Ovary (tissue), 9 donors: Measurements from ENCODE around the gene TBC1D8. TPM values are rescaled to one million over a fixed set of nuclear protein-coding genes. Genes with fewer than 3 reads are reported as not detected.

Experiments used
- DNase-seq, 5 donors: peaks; one replicate each; pipeline ENCODE4 v3.0.0-alpha.2; 2019 to 2020
- H3K27ac ChIP-seq, 2 donors: fragments of 200-600 bp; one replicate each; pipeline versions ENCODE4 v1.5.1 to v1.8.0; 2019 to 2022
- H3K27me3 ChIP-seq: fragments of 200-600 bp; one replicate; pipeline ENCODE4 v1.8.0; 2022
- H3K36me3 ChIP-seq: fragments of 200-600 bp; sonication (generic); one replicate; pipeline ENCODE4 v1.5.1; 2019
- H3K4me1 ChIP-seq: one replicate; pipeline ENCODE4 v1.8.1; 2013; ENCODE audit warnings: mild to moderate bottlenecking, moderate library complexity; ENCODE audit not compliant: insufficient read depth
- H3K4me3 ChIP-seq: fragments of 200-600 bp; sonication (generic); one replicate; pipeline ENCODE4 v1.5.1; 2017
- H3K9me3 ChIP-seq, 2 donors: fragments of 200-600 bp in 1 of 2; sonication (generic) in 1 of 2; one replicate each; pipeline versions ENCODE4 v1.5.1 to v1.8.1; 2013 to 2019; ENCODE audit warnings: mild to moderate bottlenecking in 1 of 2, moderate library complexity in 1 of 2
- CTCF ChIP-seq, 3 donors: fragments of 450-650 bp in 2 of 3; fragments of 200-600 bp in 1 of 3; IDR thresholded peaks; one replicate each; pipeline versions ENCODE4 v1.5.1 to v1.8.0; 2016 to 2022; ENCODE audit warnings: antibody characterized with exemption in 3 of 3, mild to moderate bottlenecking in 1 of 3
- EP300 ChIP-seq: sonication (generic); formaldehyde crosslinking; IDR thresholded peaks from one replicate; pipeline ENCODE4 v1.6.1; 2017; ENCODE audit warnings: antibody characterized with exemption
- POLR2A ChIP-seq: fragments of 450-650 bp; IDR thresholded peaks from one replicate; pipeline ENCODE4 v1.6.1; 2017; ENCODE audit warnings: antibody characterized with exemption, mild to moderate bottlenecking, moderate library complexity
- WGBS, 3 donors: extraction: QIAGEN DNeasy Blood & Tissue Kit in 1 of 3; methylation state at CpG; one replicate each; pipeline versions ENCODE4 v1.1.5 to v1.1.7; 2013 to 2017; 5-methylcytosine and 5-hydroxymethylcytosine counted together
- intact Hi-C, 4 donors: fragments of 100-400 bp; cut with DNase I; formaldehyde crosslinking; loops; one replicate each; pipeline versions ENCODE4 v1.11.0 to v1.15.1; 2022 to 2023
- polyA plus RNA-seq, 2 donors: library from polyadenylated mRNA; stranded (reverse); fragments of 200-250 nt in 1 of 2; fragments of 350-450 nt in 1 of 2; fragmentation: Illumina TruSeq in 1 of 2; extraction: RNeasy Lipid Tissue Mini Kit (QIAGEN cat#74804) in 1 of 2; gene quantifications; one replicate each; pipeline ENCODE4 v1.2.3, GENCODE V29; 2013 to 2014
- total RNA-seq, 7 donors: library from RNA; depleted of rRNA in 2 of 7; stranded (reverse); fragments of >200 nt in 2 of 7; fragmentation: NEBNext Ultra II Directional in 3 of 7; extraction: Animal tissue kit (Norgen Biotek cat#: 25700) in 3 of 7; gene quantifications; one replicate each; pipeline versions ENCODE4 v1.1.0 to v1.2.4, GENCODE V29; 2016 to 2023
- donor health status: DM: no; HTN: no; CAD: no; lungs with moderate emphysema.
- donor health status: DM: no; HTN: no; CAD: no.
- donor health status: Bipolar disorder and iron deficiency.
- donor health status: DM: yes; HTN: yes; CAD: no.
- donor health status: DM: no; HTN: no; CAD: no.
- donor health status: DM: yes; HTN: yes; CAD: no.

The TBC1D8 gene
- total and polyA plus RNA-seq, 9 donors, result 10.8 to 44.6 (median 15.6) TPM

- Histone ChIP-seq H3K4me1 (peaks cover 2% of the 10 kb centered on the region), H3K4me3 (no peak overlapping the region), H3K27ac (no peak overlapping the region), H3K36me3 (no peaks in the 10 kb centered on the region), H3K27me3 (no peaks in the 10 kb centered on the region), H3K9me3 (no peaks in the 10 kb centered on the region)
- intact Hi-C loops, result loop anchor here (5.0 to 10.0 kb wide), 5 partner anchors 155 to 715 kb away; partner anchors contain the start of gene NPAS2 (in 1 of the 4)
- WGBS, 3 donors, result 90 to 96% (median 95%) methylated on average over 12 of the region's 12 CpGs
- no peak for TF ChIP-seq CTCF (IDR thresholded peaks at IDR 0.05)
- no peak for TF ChIP-seq EP300
- no peak for DNase-seq
Measured at GRCh38 chr2:100980046-100980445, 171.1 kb downstream of the TBC1D8 start.

GRCh38 chr2:100978582-100979191 is 172.5 kb downstream of the TBC1D8 start:
- H3K9me3 ChIP-seq, result no peaks in the 10 kb centered on the region
- no peak for DNase-seq
- H3K36me3 ChIP-seq, result no peaks in the 10 kb centered on the region
- H3K27me3 ChIP-seq, result no peaks in the 10 kb centered on the region
- H3K27ac ChIP-seq, result no peak overlapping the region
- no peaks in the 10 kb centered on the region for H3K4me1 ChIP-seq
- TF ChIP-seq POLR2A, result no peak
- TF ChIP-seq EP300, result no peak
- no peak for TF ChIP-seq CTCF (IDR thresholded peaks at IDR 0.05)
- H3K4me3 ChIP-seq, result no peak overlapping the region
- intact Hi-C loops, result no loop called here
- WGBS, 3 donors, result 75 to 84% (median 80%) methylated on average over 16 of the region's 16 CpGs

GRCh38 chr2:100977511-100977910 is 173.7 kb downstream of the TBC1D8 start:
- WGBS, 3 donors, result 92 to 95% (median 95%) methylated on average over 12 of the region's 12 CpGs
- H3K27ac ChIP-seq, result no peak overlapping the region
- no peaks in the 10 kb centered on the region for H3K27me3 ChIP-seq
- H3K4me1 ChIP-seq, result no peaks in the 10 kb centered on the region
- TF ChIP-seq EP300 (no peak), POLR2A (no peak), CTCF (IDR thresholded peaks at IDR 0.05) (no peak)
- no peak overlapping the region for H3K4me3 ChIP-seq
- intact Hi-C loops, result no loop called here
- no peaks in the 10 kb centered on the region for H3K9me3 ChIP-seq
- no peak for DNase-seq
- H3K36me3 ChIP-seq, result no peaks in the 10 kb centered on the region

- Histone ChIP-seq H3K9me3 (no peaks in the 10 kb centered on the region), H3K4me3 (no peak overlapping the region), H3K27ac (no peak overlapping the region), H3K27me3 (no peaks in the 10 kb centered on the region), H3K4me1 (no peaks in the 10 kb centered on the region), H3K36me3 (no peaks in the 10 kb centered on the region)
- no peak for DNase-seq
- intact Hi-C loops, result no loop called here
- 85 to 87% (median 86%) methylated on average over 19 of the region's 19 CpGs for WGBS, 3 donors
- TF ChIP-seq POLR2A, result no peak
- TF ChIP-seq CTCF (IDR thresholded peaks at IDR 0.05), result no peak
- TF ChIP-seq EP300, result no peak
Measured at GRCh38 chr2:100976645-100977391, 174.4 kb downstream of the TBC1D8 start.
